ENCODE measurements around the gene TRPV2. TPM values are rescaled to one million over a fixed set of nuclear protein-coding genes. Genes with fewer than 3 reads are reported as not detected.
"Not testable (repeated sequence)": the region's sequence is repeated elsewhere in the genome, so short reads cannot be mapped to it uniquely, and the experiment has no call there.

TRPV2 gene
- total and polyA plus RNA-seq, 2 experiments from 2014 or later: 1.7 to 3.2 TPM

DNA sequence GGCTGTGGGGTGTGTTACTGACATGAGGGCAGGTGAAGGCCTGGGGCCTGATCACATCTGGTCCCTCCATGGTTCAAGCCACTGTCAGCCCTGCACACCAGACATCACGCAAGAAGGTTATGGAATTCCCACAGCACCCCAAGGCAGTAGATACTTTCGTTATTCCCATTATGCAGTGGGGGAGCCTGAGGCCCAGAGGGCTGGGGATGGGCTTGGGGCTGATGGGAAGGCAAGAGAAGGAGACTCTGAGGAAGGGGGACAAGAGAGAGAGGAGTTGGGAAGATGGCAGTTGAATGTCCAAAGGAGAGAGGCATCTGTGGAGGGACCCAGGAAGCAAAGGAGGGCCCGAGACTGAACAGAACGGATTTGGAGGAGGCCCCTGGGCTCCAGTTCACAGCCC, 34.7 kb downstream of the TRPV2 start (continued):
- TF ChIP-seq, protein P1, sequence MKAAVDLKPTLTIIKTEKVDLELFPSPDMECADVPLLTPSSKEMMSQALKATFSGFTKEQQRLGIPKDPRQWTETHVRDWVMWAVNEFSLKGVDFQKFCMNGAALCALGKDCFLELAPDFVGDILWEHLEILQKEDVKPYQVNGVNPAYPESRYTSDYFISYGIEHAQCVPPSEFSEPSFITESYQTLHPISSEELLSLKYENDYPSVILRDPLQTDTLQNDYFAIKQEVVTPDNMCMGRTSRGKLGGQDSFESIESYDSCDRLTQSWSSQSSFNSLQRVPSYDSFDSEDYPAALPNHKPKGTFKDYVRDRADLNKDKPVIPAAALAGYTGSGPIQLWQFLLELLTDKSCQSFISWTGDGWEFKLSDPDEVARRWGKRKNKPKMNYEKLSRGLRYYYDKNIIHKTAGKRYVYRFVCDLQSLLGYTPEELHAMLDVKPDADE (IDR thresholded peaks at IDR 0.05): no peak
- TF ChIP-seq NANOG (IDR thresholded peaks at IDR 0.05; ENCODE audit: borderline replicate concordance) (no peak), POLR2AphosphoS5 (IDR thresholded peaks at IDR 0.05; ENCODE audit: low read depth) (no peak)

DNA sequence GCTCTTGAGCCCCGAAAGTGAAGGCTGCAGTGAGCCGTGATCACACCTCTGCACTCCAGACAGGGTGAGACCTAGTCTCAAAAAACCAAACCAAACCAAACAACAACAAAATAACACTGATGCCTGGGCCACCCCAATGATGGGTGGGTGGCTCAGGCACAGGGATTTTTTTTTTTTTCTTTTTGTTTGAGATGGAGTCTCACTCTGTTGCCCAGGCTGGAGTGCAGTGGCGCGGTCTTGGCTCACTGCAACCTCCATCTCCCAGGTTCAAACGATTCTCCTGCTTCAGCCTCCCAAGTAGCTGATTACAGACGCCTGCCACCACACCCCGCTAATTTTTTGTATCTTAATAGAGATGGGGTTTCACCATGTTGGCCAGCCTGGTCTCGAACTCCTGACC, 36.9 kb downstream of the TRPV2 start:
- not testable (repeated sequence) for DNase-seq (ENCODE audit: low spot score); H3K79me2 ChIP-seq (replicated peaks; ENCODE audit: insufficient read depth); H3K4me1 ChIP-seq (ENCODE audit: insufficient read depth); H3K36me3 ChIP-seq (ENCODE audit: insufficient read depth); H3K4me2 ChIP-seq; ATAC-seq; H3K4me3 ChIP-seq; H3K9me2 ChIP-seq (ENCODE audit: insufficient read depth); H3K9me3 Mint-ChIP-seq; H3K27me3 ChIP-seq (ENCODE audit: insufficient read depth); H2AFZ ChIP-seq; H3K27ac Mint-ChIP-seq; H3K4me3 Mint-ChIP-seq; H3K27ac ChIP-seq (ENCODE audit: low read depth)
- Mint-ChIP-seq H3K36me3 (ENCODE audit: low read depth) (peaks cover 26% of the 10 kb centered on the region), H3K4me1 (peaks cover 15% of the 10 kb centered on the region; the same call in 2 of the 3 replicates), H3K27me3 (ENCODE audit: insufficient read depth, low read depth, poor library complexity) (peaks cover 23% of the 10 kb centered on the region)
- H4K20me1 ChIP-seq (replicated peaks; ENCODE audit: insufficient read depth): peaks cover 24% of the 10 kb centered on the region
- H3F3A ChIP-seq (replicated peaks; ENCODE audit: low read depth): peaks cover 12% of the 10 kb centered on the region; the same call in 1 of the 2 replicates

DNA sequence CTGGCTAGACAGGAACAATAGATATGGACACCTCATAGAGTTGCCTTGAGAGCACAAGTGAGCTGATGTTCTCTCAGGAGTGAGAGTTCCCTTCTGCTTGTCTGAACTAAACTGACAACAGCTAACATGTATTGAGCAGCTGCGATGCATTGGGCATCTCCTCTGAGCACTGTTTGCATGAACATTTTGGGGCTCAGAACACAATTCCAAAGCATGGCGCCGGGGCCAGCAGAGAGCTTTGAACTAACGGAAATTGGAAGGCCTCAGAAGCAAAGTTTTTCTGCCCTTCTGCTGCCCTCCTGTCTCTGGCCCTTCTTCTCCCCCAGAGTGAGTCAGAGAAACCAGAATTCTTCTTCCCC, 38.1 kb downstream of the TRPV2 start:
- TF ChIP-seq, protein P1 (IDR thresholded peaks at IDR 0.05): no peak
- no peak for TF ChIP-seq EZH2 (IDR thresholded peaks at IDR 0.05; ENCODE audit: low read depth, unreplicated experiment)

DNA sequence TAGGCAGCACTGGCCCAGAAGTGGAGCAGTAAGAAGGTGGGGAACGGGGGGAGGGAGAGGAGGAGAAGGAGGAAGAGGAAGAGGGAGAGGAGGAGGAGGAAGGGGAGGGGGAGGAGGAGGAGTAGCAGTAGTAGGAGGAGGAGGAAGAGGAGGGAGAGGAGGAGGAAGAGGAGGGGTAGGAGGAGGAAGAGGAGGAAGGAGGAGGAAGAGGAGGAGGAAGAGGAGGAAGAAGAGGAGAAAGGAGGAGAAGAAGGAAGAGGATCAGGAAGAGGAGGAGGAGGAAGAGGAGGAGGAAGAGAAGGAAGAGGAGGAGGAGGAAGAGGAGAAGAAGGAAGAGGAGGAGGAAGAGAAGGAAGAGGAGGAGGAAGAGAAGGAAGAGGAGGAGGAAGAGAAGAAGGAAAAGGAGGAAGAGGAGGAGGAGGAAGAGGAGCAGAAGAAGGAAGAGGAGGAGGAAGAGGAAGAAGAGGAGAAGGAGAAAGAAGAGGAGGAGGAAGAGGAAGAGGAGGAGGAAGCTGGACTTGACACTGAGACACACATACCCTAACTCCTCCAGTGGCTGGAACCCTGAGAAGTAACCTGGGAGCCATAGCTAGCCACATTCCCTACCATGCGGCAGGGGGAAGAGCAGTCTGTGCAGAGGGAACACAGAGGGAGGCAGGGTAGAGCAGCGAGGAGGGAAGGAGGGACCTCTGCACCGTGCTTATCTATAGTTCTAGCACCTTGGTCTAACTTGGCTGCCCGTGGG, 40.8 kb downstream of the TRPV2 start:
- Mint-ChIP-seq H3K27me3 (ENCODE audit: insufficient read depth, low read depth, poor library complexity) (peaks cover 25% of the 10 kb centered on the region), H3K4me1 (peaks cover 32% of the 10 kb centered on the region), H3K27ac (no peak overlapping the region), H3K36me3 (ENCODE audit: low read depth) (peaks cover 14% of the 10 kb centered on the region), H3K4me3 (no peak overlapping the region), H3K9me3 (no peaks in the 10 kb centered on the region; the same call in 2 of the 3 replicates)
- no peaks in the 10 kb centered on the region for H3K9me2 ChIP-seq (ENCODE audit: insufficient read depth)
- peaks cover 13% of the 10 kb centered on the region for H3K4me1 ChIP-seq (ENCODE audit: insufficient read depth)
- H3K4me2 ChIP-seq: no peak overlapping the region
- H2AFZ ChIP-seq: no peak overlapping the region
- no peak overlapping the region for H3K27ac ChIP-seq (ENCODE audit: low read depth)
- H3F3A ChIP-seq (replicated peaks; ENCODE audit: low read depth): peaks cover 6% of the 10 kb centered on the region; the same call in 1 of the 2 replicates
- no peak for DNase-seq (ENCODE audit: low spot score)
- no peaks in the 10 kb centered on the region for H3K27me3 ChIP-seq (ENCODE audit: insufficient read depth)
- H3K36me3 ChIP-seq (ENCODE audit: insufficient read depth): no peaks in the 10 kb centered on the region
- no peak overlapping the region for H3K4me3 ChIP-seq
- ATAC-seq: no peak
- no peaks in the 10 kb centered on the region for H3K79me2 ChIP-seq (replicated peaks; ENCODE audit: insufficient read depth)
- peaks cover 8% of the 10 kb centered on the region for H4K20me1 ChIP-seq (replicated peaks; ENCODE audit: insufficient read depth)
- TF ChIP-seq CREB1 (CRISPR knock-in tag; IDR thresholded peaks at IDR 0.05; ENCODE audit: low read depth): no peak
- TF ChIP-seq, protein P2, sequence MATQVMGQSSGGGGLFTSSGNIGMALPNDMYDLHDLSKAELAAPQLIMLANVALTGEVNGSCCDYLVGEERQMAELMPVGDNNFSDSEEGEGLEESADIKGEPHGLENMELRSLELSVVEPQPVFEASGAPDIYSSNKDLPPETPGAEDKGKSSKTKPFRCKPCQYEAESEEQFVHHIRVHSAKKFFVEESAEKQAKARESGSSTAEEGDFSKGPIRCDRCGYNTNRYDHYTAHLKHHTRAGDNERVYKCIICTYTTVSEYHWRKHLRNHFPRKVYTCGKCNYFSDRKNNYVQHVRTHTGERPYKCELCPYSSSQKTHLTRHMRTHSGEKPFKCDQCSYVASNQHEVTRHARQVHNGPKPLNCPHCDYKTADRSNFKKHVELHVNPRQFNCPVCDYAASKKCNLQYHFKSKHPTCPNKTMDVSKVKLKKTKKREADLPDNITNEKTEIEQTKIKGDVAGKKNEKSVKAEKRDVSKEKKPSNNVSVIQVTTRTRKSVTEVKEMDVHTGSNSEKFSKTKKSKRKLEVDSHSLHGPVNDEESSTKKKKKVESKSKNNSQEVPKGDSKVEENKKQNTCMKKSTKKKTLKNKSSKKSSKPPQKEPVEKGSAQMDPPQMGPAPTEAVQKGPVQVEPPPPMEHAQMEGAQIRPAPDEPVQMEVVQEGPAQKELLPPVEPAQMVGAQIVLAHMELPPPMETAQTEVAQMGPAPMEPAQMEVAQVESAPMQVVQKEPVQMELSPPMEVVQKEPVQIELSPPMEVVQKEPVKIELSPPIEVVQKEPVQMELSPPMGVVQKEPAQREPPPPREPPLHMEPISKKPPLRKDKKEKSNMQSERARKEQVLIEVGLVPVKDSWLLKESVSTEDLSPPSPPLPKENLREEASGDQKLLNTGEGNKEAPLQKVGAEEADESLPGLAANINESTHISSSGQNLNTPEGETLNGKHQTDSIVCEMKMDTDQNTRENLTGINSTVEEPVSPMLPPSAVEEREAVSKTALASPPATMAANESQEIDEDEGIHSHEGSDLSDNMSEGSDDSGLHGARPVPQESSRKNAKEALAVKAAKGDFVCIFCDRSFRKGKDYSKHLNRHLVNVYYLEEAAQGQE (IDR thresholded peaks at IDR 0.05; ENCODE audit: unreplicated experiment): no peak
- TF ChIP-seq, protein P3, sequence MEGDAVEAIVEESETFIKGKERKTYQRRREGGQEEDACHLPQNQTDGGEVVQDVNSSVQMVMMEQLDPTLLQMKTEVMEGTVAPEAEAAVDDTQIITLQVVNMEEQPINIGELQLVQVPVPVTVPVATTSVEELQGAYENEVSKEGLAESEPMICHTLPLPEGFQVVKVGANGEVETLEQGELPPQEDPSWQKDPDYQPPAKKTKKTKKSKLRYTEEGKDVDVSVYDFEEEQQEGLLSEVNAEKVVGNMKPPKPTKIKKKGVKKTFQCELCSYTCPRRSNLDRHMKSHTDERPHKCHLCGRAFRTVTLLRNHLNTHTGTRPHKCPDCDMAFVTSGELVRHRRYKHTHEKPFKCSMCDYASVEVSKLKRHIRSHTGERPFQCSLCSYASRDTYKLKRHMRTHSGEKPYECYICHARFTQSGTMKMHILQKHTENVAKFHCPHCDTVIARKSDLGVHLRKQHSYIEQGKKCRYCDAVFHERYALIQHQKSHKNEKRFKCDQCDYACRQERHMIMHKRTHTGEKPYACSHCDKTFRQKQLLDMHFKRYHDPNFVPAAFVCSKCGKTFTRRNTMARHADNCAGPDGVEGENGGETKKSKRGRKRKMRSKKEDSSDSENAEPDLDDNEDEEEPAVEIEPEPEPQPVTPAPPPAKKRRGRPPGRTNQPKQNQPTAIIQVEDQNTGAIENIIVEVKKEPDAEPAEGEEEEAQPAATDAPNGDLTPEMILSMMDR (conservative IDR thresholded peaks at IDR 0.05; ENCODE audit: low read depth in 2 of 2): no peak
- TF ChIP-seq NANOG (IDR thresholded peaks at IDR 0.05; ENCODE audit: borderline replicate concordance): no peak
- no peak for TF ChIP-seq EZH2phosphoT487 (IDR thresholded peaks at IDR 0.05; ENCODE audit: unreplicated experiment)

More for the DNA sequence above, 38.1 kb downstream of the TRPV2 start:
- H3K27ac Mint-ChIP-seq: 0 out of 2 replicates have a peak overlapping the region, but pooled peaks have one; percentile 5
- no peak overlapping the region for H3K4me3 ChIP-seq
- no peaks in the 10 kb centered on the region; the same call in 1 of the 2 replicates for H3K36me3 ChIP-seq (ENCODE audit: insufficient read depth)
- H3F3A ChIP-seq (replicated peaks; ENCODE audit: low read depth): peaks cover 9% of the 10 kb centered on the region; the same call in 1 of the 2 replicates
- no peak overlapping the region for H3K4me3 Mint-ChIP-seq
- no peaks in the 10 kb centered on the region for H3K4me1 ChIP-seq (ENCODE audit: insufficient read depth)
- H3K9me3 Mint-ChIP-seq: no peaks in the 10 kb centered on the region; the same call in 2 of the 3 replicates
- H2AFZ ChIP-seq: no peak overlapping the region
- H3K4me2 ChIP-seq: no peak overlapping the region
- H3K27me3 Mint-ChIP-seq (ENCODE audit: insufficient read depth, low read depth, poor library complexity): peaks cover 21% of the 10 kb centered on the region
- H3K79me2 ChIP-seq (replicated peaks; ENCODE audit: insufficient read depth): no peaks in the 10 kb centered on the region
- peaks cover 12% of the 10 kb centered on the region; the same call in 2 of the 3 replicates for H3K4me1 Mint-ChIP-seq
- DNase-seq (ENCODE audit: low spot score) (no peak), ATAC-seq (no peak)
- H4K20me1 ChIP-seq (replicated peaks; ENCODE audit: insufficient read depth): peaks cover 14% of the 10 kb centered on the region
- peak overlapping the region; percentile 72; the same call in 1 of the 2 replicates for H3K27ac ChIP-seq (ENCODE audit: low read depth)
- peaks cover 17% of the 10 kb centered on the region for H3K36me3 Mint-ChIP-seq (ENCODE audit: low read depth)
- no peaks in the 10 kb centered on the region for H3K9me2 ChIP-seq (ENCODE audit: insufficient read depth)
- H3K27me3 ChIP-seq (ENCODE audit: insufficient read depth): no peaks in the 10 kb centered on the region

All from GM23338 (cell line).